ENCODE data around the gene ZNF500. TPM values are rescaled to one million over a fixed set of nuclear protein-coding genes. Genes with fewer than 3 reads are reported as not detected.

ZNF500 gene
- total and polyA plus RNA-seq, 8 donors = 12.5 to 20.8 (median 15.2) TPM

DNA sequence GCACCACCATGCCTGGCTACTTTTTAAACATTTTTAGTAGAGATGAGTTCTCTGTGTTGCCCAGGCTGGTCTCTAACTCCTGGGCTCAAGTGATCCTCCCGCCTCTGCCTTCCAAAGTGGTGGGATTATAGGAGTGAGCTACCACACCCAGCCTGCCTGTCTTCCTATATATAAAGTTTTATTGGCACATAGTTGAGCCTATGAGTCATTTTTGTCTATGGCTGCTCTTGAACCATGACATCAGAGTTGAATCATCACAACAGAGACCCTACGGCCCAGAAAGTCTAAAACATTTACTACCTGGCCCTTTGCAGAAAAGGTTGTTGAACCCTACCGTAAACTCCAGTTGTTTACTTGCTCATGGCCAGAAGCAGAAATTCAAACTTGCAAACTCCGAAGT is 13.3 kb upstream of the ZNF500 start:
- intact Hi-C loops (cut with DNase I) = no loop called here
- H3K4me3 ChIP-seq = no peak overlapping the region
- ATAC-seq (no peak), DNase-seq (no peak)
- H3K4me1 ChIP-seq = peaks cover 0 to 2% of the 10 kb centered on the region in 2 donors
- no peaks in the 10 kb centered on the region for H3K9me3 ChIP-seq
- no peak overlapping the region for H3K27ac ChIP-seq
- TF ChIP-seq, protein P1, sequence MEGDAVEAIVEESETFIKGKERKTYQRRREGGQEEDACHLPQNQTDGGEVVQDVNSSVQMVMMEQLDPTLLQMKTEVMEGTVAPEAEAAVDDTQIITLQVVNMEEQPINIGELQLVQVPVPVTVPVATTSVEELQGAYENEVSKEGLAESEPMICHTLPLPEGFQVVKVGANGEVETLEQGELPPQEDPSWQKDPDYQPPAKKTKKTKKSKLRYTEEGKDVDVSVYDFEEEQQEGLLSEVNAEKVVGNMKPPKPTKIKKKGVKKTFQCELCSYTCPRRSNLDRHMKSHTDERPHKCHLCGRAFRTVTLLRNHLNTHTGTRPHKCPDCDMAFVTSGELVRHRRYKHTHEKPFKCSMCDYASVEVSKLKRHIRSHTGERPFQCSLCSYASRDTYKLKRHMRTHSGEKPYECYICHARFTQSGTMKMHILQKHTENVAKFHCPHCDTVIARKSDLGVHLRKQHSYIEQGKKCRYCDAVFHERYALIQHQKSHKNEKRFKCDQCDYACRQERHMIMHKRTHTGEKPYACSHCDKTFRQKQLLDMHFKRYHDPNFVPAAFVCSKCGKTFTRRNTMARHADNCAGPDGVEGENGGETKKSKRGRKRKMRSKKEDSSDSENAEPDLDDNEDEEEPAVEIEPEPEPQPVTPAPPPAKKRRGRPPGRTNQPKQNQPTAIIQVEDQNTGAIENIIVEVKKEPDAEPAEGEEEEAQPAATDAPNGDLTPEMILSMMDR (IDR thresholded peaks at IDR 0.05) = no peak
- no peaks in the 10 kb centered on the region for H3K27me3 ChIP-seq
- H3K36me3 ChIP-seq = no peaks in the 10 kb centered on the region

DNA sequence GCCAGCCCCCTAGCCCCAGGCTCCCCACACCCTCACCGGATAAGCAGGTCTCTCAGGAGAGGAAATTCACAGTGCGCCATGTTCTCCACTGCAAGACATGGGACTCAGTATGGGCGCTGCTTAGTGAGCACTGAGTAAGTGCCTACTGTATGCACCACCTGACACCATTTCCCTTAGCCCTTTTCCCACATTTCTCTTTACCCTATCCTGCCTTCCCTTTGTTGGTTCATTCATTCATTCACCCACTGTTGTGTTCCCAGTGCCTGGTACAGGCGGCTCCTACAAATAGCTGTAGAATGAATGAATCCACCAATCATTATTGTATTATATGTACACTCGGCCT is 11.1 kb upstream of the ZNF500 start:
- H3K9me3 ChIP-seq = no peaks in the 10 kb centered on the region
- no peak for ATAC-seq
- TF ChIP-seq, protein P1 (IDR thresholded peaks at IDR 0.05) = no peak
- H3K4me1 ChIP-seq = peaks cover 0 to 6% of the 10 kb centered on the region in 2 donors
- no peaks in the 10 kb centered on the region for H3K36me3 ChIP-seq
- no peak overlapping the region for H3K27ac ChIP-seq
- intact Hi-C loops (cut with DNase I) = no loop called here
- H3K4me3 ChIP-seq = no peak overlapping the region
- H3K27me3 ChIP-seq = no peaks in the 10 kb centered on the region
- DNase-seq = no peak

DNA sequence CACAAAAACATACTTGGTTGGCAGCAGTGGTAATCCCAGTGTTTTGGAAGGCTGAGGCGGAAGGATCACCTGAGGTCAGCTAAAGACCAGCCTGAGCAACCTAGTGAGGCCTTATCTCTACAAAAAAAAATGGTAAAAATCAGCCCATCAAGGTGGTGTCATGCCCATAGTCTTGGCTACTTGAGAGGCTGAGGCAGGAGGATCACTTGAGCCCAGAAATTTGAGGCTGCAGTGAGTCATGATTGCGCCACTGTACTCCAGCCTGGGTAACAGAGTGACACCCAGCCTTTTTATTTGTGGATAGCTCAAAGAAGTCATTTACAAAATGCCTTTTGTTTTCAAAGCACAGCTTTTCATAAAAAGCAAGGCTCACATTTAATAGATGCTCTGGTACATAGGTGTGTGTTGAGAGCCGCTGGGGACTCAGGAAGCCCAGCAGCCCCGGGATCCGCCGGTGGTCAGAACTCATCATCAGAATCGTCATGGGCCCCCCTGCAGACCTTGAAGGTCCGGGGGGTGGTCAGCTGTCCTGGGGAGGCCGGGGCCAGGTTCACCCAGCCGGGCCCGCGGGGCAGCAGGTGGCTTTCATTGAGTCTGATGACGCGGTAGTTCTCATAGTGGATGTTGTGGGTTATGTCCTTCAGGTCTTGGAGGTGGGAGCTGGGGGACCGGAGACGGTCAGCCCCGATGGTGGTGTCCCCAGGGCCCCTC is 10.5 kb upstream of the ZNF500 start:
- peaks cover 0 to 6% of the 10 kb centered on the region in 2 donors for H3K4me1 ChIP-seq
- no peak for ATAC-seq
- no peak overlapping the region for H3K4me3 ChIP-seq
- no peaks in the 10 kb centered on the region for H3K9me3 ChIP-seq
- H3K36me3 ChIP-seq = no peaks in the 10 kb centered on the region
- TF ChIP-seq, protein P1 (IDR thresholded peaks at IDR 0.05) = no peak
- no peak for DNase-seq
- no peak overlapping the region for H3K27ac ChIP-seq
- H3K27me3 ChIP-seq = no peaks in the 10 kb centered on the region
- intact Hi-C loops (cut with DNase I) = no loop called here

GRCh38 chr16:4776141-4776705 is 9.3 kb upstream of the ZNF500 start:
- peaks cover 0 to 6% of the 10 kb centered on the region in 2 donors for H3K4me1 ChIP-seq
- H3K36me3 ChIP-seq = no peaks in the 10 kb centered on the region
- TF ChIP-seq, protein P1 (IDR thresholded peaks at IDR 0.05) = no peak
- H3K27ac ChIP-seq = no peak overlapping the region
- intact Hi-C loops (cut with DNase I) = no loop called here
- H3K27me3 ChIP-seq = no peaks in the 10 kb centered on the region
- H3K9me3 ChIP-seq = no peaks in the 10 kb centered on the region
- ATAC-seq = no peak
- no peak overlapping the region for H3K4me3 ChIP-seq
- DNase-seq = no peak

- TF ChIP-seq, protein P1 (IDR thresholded peaks at IDR 0.05) = no peak
- H3K4me3 ChIP-seq = no peak overlapping the region
- H3K4me1 ChIP-seq = peaks cover 0 to 6% of the 10 kb centered on the region in 2 donors
- no peaks in the 10 kb centered on the region for H3K27me3 ChIP-seq
- H3K9me3 ChIP-seq = no peaks in the 10 kb centered on the region
- no peak overlapping the region for H3K27ac ChIP-seq
- no peak for ATAC-seq
- intact Hi-C loops (cut with DNase I) = no loop called here
- H3K36me3 ChIP-seq = no peaks in the 10 kb centered on the region
- no peak for DNase-seq
These were observed 8.0 kb upstream of the ZNF500 start for GRCh38 chr16:4775005-4775404.
